Measurements from ENCODE around the gene RGS4. TPM values are rescaled to one million over a fixed set of nuclear protein-coding genes. Genes with fewer than 3 reads are reported as not detected.

RGS4 gene
- total and polyA plus RNA-seq, 2 of the 13 experiments (the other 11 are each of a cell fraction or from before 2014, with no cell fraction given): not detected

- no peak for TF ChIP-seq ZNF232 (CRISPR knock-in tag; IDR thresholded peaks at IDR 0.05; ENCODE audit: borderline replicate concordance)
- TF ChIP-seq, protein P1, sequence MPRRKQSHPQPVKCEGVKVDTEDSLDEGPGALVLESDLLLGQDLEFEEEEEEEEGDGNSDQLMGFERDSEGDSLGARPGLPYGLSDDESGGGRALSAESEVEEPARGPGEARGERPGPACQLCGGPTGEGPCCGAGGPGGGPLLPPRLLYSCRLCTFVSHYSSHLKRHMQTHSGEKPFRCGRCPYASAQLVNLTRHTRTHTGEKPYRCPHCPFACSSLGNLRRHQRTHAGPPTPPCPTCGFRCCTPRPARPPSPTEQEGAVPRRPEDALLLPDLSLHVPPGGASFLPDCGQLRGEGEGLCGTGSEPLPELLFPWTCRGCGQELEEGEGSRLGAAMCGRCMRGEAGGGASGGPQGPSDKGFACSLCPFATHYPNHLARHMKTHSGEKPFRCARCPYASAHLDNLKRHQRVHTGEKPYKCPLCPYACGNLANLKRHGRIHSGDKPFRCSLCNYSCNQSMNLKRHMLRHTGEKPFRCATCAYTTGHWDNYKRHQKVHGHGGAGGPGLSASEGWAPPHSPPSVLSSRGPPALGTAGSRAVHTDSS (CRISPR knock-in tag; conservative IDR thresholded peaks at IDR 0.05): no peak
- no peak for TF ChIP-seq FUBP1 (CRISPR knock-in tag; IDR thresholded peaks at IDR 0.05; ENCODE audit: borderline replicate concordance)
- TF ChIP-seq CENPX (CRISPR knock-in tag; IDR thresholded peaks at IDR 0.05): no peak
- TF ChIP-seq, protein P2, sequence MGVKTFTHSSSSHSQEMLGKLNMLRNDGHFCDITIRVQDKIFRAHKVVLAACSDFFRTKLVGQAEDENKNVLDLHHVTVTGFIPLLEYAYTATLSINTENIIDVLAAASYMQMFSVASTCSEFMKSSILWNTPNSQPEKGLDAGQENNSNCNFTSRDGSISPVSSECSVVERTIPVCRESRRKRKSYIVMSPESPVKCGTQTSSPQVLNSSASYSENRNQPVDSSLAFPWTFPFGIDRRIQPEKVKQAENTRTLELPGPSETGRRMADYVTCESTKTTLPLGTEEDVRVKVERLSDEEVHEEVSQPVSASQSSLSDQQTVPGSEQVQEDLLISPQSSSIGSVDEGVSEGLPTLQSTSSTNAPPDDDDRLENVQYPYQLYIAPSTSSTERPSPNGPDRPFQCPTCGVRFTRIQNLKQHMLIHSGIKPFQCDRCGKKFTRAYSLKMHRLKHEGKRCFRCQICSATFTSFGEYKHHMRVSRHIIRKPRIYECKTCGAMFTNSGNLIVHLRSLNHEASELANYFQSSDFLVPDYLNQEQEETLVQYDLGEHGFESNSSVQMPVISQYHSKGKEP (CRISPR knock-in tag; IDR thresholded peaks at IDR 0.05): no peak
Measured at GRCh38 chr1:163115887-163116286, 46.7 kb downstream of the RGS4 start (continued).

DNA sequence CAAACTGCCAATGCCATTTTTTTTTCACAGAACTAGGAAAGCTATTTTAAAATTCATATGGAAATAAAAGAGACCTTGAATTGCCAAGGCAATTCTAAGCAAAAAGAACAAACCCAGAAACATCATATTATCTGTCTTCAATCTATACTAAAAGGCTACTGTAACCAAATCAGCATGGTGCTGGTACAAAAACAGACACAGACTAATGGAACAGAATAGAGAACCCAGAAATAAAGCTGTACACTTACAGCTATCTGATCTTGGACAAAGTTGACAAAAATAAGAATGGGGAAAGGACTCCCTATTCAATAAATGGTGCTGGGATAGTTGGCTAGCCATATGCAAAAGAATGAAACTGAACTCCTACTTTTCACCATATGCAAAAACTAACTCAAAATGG, 50.5 kb downstream of the RGS4 start:
- H3K4me1 ChIP-seq (ENCODE audit: insufficient read depth, low read length): no peaks in the 10 kb centered on the region
- DNase-seq (ENCODE audit: low spot score) (no peak), ATAC-seq (no peak), FAIRE-seq (no peak)
- no peak overlapping the region for H2AFZ ChIP-seq (ENCODE audit: low read length)
- H3K79me2 ChIP-seq (ENCODE audit: insufficient read depth, low read length): no peaks in the 10 kb centered on the region
- H3K36me3 ChIP-seq (replicated peaks in 1 of 2; ENCODE audit: control insufficient read depth in 1 of 2, insufficient read depth in 2 of 2, low read length in 2 of 2): no peaks in the 10 kb centered on the region
- intact Hi-C loops (cut with micrococcal nuclease; ENCODE audit: unreplicated experiment): no loop called here
- H4K20me1 ChIP-seq (ENCODE audit: insufficient read depth, low read length): no peaks in the 10 kb centered on the region
- BruUV-seq (replicated peaks): no TSS peak
- H3K4me2 ChIP-seq (ENCODE audit: low read depth, low read length): no peak overlapping the region
- POLR2A ChIA-PET: no interaction called here
- no peaks in the 10 kb centered on the region for H3K9me3 ChIP-seq (ENCODE audit: low read length)
- CTCF ChIA-PET (ENCODE audit: low intra/inter-chr PET ratio, low total read pairs): no interaction called here
- H3K27ac ChIP-seq (ENCODE audit: extremely low read length, insufficient read depth, low read length): no peak overlapping the region
- H3K27me3 ChIP-seq (ENCODE audit: control insufficient read depth in 1 of 2, insufficient read depth in 2 of 2, low read length in 2 of 2): no peaks in the 10 kb centered on the region; a peak in 1 of 5 replicates
- H3K4me3 ChIP-seq (replicated peaks in 1 of 3; ENCODE audit: insufficient read depth in 1 of 3, low read depth in 2 of 3, low read length in 3 of 3): no peak overlapping the region
- in situ Hi-C loops (cut with HindIII; ENCODE audit: extremely low pct_ligation_motif_present, low pct_unique_long_range_greater_than_20kb): no loop called here
- no peak overlapping the region for H3K9ac ChIP-seq (ENCODE audit: insufficient read depth, low read depth, low read length)
- TF ChIP-seq ATF7-NPFF (CRISPR knock-in tag; IDR thresholded peaks at IDR 0.05; ENCODE audit: low read depth): no peak
- TF ChIP-seq, protein P3, sequence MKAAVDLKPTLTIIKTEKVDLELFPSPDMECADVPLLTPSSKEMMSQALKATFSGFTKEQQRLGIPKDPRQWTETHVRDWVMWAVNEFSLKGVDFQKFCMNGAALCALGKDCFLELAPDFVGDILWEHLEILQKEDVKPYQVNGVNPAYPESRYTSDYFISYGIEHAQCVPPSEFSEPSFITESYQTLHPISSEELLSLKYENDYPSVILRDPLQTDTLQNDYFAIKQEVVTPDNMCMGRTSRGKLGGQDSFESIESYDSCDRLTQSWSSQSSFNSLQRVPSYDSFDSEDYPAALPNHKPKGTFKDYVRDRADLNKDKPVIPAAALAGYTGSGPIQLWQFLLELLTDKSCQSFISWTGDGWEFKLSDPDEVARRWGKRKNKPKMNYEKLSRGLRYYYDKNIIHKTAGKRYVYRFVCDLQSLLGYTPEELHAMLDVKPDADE (CRISPR knock-in tag; IDR thresholded peaks at IDR 0.05): no peak
- no peak for TF ChIP-seq ZNF768 (CRISPR knock-in tag; IDR thresholded peaks at IDR 0.05)
- no peak for TF ChIP-seq DMAP1 (CRISPR knock-in tag; IDR thresholded peaks at IDR 0.05)
- no peak for TF ChIP-seq ZNF512 (CRISPR knock-in tag; IDR thresholded peaks at IDR 0.05)
- TF ChIP-seq ZBED4 (CRISPR knock-in tag; IDR thresholded peaks at IDR 0.05; ENCODE audit: borderline replicate concordance): no peak

Data from HepG2 (cell line).